HG03354 (cell line): ENCODE data around the gene PPM1H.
A peak's percentile ranks its signal among the peaks of the same experiment; 100 is the strongest.

Source experiments
- ATAC-seq: cut with Tn5 transposase; IDR thresholded peaks from one replicate; pipeline ENCODE4 v1.9.1; 2021; ENCODE audit warnings: mild to moderate bottlenecking; ENCODE audit not compliant: unreplicated experiment, poor library complexity, severe bottlenecking

PPM1H gene

DNA sequence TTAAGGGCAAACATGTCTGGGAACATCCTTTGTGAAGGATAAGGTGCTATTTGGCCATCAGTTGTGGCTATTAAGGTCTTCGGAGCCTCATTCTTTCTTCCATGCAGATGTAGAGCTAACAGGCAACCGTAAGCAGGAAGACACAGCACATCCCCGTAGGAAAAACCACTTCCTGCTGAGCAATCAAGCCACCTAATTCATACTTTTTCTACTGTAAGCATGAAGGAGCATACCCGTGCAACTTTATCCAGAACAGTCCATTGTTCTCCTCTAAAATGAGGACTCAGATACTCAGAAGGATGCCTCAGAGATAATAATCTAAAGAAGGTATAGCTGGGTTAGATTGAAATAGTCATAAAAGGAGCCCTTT is 232.0 kb downstream of the PPM1H start:
- no peak for ATAC-seq

GRCh38 chr12:62701492-62701891 is 233.5 kb downstream of the PPM1H start:
- no peak for ATAC-seq

- ATAC-seq: no peak
Measured at GRCh38 chr12:62700091-62700880, 234.7 kb downstream of the PPM1H start.

- no peak for ATAC-seq
Measured at GRCh38 chr12:62698701-62699101, 236.2 kb downstream of the PPM1H start.

DNA sequence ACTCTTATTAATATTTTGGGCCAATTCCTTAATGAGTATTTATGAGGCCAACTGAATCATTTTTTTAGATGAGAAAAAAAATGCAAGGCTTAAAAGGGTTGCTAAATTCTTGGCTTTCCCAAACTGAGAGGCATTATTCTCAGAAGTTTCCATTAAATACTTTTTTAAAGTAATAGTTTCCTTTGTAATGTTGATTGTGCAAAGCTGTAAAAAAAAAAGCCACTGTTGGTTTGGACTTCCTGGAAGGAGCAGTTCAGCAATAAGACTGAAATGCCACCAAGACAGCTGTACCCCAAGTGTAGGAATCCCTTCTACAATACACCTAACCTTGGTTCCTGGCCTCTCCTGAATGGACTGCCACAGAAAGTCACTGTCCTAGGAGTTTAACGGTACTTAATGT is 237.1 kb downstream of the PPM1H start:
- no peak for ATAC-seq

- ATAC-seq: no peak
Measured at GRCh38 chr12:62695696-62696095, 239.3 kb downstream of the PPM1H start.

GRCh38 chr12:62694632-62695031 is 240.3 kb downstream of the PPM1H start:
- ATAC-seq: peak; percentile 77

DNA sequence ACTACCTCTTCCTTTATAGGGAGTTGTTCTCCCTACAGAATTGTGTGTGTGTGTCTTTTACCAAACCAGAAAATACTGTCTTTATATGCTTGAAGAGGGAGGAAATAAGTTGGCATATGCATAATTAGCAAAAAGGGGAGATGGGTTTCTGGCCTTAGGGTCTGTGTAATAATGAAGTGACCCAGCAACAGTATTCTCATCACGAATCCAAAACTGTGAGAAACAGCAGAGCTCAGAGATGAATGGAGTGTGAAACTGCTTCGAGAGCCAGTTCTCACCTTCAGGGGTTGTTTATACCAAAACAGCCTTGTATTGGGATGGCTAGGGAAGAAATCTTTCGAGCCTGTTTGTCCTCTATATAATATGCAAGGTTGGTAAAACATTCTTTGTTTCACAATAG is 240.8 kb downstream of the PPM1H start:
- ATAC-seq: no peak

DNA sequence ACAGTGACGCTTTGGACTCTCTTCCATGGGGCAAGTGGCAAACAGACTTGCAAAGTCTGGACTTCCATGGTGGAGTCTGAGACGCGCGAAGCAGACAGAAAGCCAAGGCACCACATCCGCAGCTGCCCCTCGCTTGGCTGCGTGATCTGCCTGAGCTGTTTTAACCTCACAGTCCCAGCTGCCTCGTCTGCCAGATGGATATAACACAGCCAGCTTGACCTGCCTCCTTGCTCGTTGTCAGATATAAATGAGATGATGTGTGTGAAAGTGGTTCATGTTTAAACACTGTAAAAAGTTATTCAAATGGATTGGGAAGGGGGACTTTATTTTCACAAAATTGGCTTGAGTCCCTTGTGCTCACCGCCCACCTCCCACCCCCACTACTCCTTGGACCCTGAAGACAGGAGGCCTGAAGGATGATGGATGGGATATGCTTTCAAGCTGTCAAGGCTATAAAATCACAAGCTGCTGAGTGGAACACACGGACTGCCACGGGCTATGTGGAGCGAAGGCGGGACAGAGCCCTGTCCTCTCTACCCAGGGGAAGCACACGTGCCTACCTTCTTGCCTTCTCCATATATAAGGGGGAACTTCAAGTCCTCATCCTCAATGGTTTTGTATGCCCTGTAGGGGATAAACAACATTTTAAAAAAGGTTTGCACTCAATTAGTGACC is 241.4 kb downstream of the PPM1H start:
- ATAC-seq: no peak

- ATAC-seq: no peak
Measured at GRCh38 chr12:62692884-62693283, 242.1 kb downstream of the PPM1H start.

- ATAC-seq: no peak
Measured at GRCh38 chr12:62691309-62691708, 243.6 kb downstream of the PPM1H start.

- no peak for ATAC-seq
Measured at GRCh38 chr12:62689042-62689839, 245.7 kb downstream of the PPM1H start.

DNA sequence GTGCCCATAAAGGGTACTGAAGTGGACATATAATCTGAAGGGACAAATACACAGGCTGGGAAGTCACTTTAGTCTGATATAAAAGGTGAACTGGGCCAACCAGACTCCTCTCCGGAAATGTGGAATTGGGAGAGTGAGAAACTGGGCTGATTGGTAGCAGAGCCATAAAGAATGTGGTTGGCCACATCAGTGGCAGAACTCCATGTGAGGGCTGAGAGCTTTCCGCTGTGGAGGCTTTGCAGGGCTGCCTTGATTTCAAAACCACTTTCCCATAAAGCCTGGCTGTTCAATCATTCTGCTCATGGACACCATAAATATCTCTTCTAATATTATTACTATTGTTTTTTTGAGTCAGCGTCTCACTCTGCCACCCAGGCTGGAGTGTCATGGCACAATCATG is 248.0 kb downstream of the PPM1H start:
- ATAC-seq: no peak

- no peak for ATAC-seq
Measured at GRCh38 chr12:62684570-62685295, 250.2 kb downstream of the PPM1H start.

- no peak for ATAC-seq
Measured at GRCh38 chr12:62683776-62684569, 251.0 kb downstream of the PPM1H start.

- ATAC-seq: no peak
Measured at GRCh38 chr12:62681306-62681705, 253.6 kb downstream of the PPM1H start.

DNA sequence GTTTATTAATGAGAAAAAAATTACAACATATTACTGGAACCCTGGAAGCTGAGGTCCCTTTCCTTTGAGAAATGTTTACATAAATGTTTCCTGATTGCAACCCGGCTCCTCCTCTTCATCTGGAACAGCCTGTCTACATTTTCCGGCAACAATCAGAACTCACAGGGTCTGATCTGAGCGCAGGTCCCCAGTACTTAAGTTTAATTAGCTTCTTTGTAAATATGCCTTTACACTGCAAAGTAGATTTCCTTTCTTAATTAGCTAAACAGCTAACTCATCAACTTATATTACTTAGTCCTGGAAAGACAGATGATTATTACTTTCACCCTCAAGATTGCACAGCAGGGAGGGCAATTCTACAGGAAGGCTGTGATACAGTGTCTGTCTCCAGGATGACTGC is 255.3 kb downstream of the PPM1H start:
- no peak for ATAC-seq

DNA sequence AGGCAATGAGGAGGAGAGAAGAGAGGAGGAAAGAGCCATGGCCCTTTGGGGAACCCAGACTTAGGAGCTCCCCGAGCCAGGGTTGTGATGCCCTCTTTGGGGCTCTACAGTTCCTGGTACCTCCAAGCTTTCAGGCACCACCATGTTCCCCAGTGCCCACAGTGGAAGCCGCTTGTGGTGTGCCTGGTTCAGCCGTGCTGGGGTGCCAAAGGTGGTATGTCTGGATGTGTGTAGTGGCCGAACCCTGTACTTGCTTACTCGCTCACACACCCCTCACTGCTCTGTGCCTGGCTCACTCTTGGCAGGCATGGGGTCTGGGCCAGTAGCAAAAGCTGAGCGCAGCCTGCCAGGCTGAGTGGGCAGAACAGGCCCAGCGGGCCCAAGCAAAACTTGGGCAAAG is 257.6 kb downstream of the PPM1H start:
- no peak for ATAC-seq
